T-helper 1 cell treated with Interleukin-12 subunit alpha and Interleukin-12 subunit beta and Interleukin-4 antibody, amounts not matched to agents 30 ng/mL and 1 ng/mL, for 36 hours (primary cell): ENCODE data around the gene SMC1B. TPM values are rescaled to one million over a fixed set of nuclear protein-coding genes. Genes with fewer than 3 reads are reported as not detected.
"Not testable (repeated sequence)": the region's sequence is repeated elsewhere in the genome, so short reads cannot be mapped to it uniquely, and the experiment has no call there.

Source experiments
- intact Hi-C: fragments of 100-400 bp; cut with micrococcal nuclease; formaldehyde crosslinking; loops from one replicate; pipeline ENCODE4 v1.15.1; 2024
- total RNA-seq: library from RNA; stranded (reverse); gene quantifications from 2 replicates; pipeline ENCODE4 v1.2.3, GENCODE V29; 2022

The SMC1B gene
- total RNA-seq, 1 donor from 2014 or later: 0.44 TPM

DNA sequence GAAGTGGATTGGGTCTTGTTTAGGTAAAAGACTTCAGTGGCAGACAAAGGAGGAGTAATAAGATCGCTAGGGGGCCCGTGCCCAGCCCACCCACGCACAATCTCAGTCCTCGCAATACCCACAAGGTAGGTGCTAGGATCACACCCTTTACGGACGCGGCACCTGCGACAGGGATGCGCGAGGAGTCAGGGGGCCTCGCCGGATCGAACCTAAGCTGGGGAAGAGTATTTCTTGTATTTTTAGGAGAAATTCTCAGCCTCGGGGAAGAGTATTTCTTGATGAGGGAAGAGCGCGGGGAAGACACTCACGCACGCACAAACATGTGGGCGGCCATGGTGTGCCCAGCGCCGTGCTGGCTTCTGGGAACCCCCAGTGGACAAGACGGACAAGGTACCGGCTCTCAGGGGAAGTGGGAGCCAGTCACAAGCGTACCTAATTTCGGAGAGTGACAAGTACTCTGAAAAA is 104.4 kb downstream of the SMC1B start:
- intact Hi-C loops: loop anchor here (1.0 to 2.0 kb wide), 7 partner anchors 9 to 726 kb away; no protein-coding TSS in a partner anchor

GRCh38 chr22:45308391-45308956 is 104.9 kb downstream of the SMC1B start:
- intact Hi-C loops: loop anchor here (2.0 kb wide), 2 partner anchors 36 to 106 kb away; no protein-coding TSS in a partner anchor

DNA sequence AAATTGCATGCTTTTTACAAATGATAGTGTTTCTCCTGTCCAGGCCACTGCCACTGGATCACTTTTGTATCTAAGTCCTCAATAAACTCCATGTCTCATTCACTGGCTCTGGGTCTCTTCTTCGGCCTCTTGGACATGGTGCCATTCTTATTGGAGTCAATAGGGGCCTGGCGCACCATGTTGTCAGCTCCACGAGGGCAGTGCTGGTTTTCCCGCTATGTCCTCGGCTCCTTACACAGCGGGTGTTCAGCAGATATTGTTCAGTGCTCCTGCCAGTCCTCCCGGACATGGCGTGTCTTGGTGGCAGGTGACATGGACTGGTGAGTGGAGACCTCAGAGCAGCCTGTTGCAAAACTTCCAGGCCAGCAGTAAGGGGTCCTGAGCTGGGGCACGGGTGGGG is 107.3 kb downstream of the SMC1B start:
- intact Hi-C loops: no loop called here

DNA sequence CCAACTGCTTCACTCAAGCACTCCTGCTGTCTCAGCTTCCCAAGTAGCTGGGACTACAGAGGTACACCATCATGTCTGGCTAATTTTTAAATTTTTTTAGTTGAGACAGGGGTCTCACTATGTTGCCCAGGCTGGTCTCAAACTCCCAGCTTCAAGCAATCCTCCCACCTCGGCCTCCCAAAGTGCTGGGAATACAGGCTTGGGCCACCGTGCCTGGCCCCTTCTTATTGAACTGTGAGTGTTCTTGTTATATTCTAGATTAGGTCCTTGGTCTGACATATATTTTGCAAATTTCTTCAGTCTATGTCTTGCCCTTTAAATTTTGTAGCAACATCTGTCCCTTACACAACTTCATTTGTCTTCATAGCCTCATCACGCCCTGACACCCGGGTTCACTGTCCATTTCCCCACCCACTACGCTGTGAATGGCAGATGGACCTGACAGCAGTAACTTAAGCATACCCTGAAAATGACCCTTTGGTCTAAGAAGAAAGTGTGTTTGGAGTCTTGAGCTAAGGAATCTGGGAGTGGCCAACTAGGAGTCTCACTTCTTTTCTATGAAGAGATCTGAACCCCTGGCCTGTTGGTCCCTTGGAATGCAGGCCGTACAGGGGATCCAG is 107.8 kb downstream of the SMC1B start:
- intact Hi-C loops: no loop called here

DNA sequence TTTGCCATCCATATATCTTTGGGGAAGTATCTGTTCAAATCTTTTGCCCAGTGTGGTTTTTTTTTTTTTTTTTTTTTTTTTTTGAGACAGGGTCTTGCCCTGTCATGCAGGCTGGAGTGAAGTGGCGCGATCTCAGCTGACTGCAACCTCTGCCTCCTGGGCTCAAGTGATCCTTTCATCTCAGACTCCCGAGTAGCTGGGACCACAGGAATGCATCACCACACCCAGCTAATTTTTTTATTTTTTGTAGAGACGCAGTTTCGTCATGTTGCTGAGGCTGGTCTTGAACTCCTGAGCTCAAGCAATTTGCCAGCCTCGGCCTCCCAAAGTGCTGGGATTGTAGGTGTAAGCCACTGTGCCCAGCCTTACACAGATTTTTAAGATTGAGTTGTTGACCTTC is 108.4 kb downstream of the SMC1B start:
- intact Hi-C loops: no loop called here

GRCh38 chr22:45303181-45303580 is 110.2 kb downstream of the SMC1B start:
- intact Hi-C loops: no loop called here

- intact Hi-C loops: no loop called here
These were observed 110.6 kb downstream of the SMC1B start for GRCh38 chr22:45302751-45303150.

DNA sequence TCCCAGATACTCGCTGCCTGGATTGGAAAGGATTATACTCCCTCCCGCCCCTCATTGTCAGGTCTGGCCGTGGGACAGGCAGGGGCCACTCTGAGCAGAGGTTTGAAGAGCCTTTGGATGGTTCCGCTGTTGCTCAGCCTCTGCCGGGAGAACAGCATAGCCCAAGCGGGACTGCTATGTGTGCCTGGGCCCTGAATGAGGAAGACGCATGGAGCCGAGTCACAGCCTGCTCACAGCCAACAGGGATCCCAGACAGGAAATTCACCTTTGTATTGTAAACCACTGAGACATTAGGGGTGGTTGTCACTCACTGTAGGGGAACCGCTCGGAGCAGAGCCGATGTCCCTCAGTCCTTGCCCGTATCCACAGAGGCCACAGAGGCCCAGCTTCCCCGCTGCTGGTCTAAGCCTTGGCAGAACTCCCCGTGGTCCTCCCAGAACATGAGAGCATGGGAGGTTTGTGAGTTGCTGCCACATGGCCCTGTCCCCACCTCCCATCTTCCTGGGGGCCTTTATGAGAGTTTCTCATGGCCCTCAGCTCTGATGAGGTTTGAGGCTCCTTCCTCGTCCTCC is 114.4 kb downstream of the SMC1B start:
- intact Hi-C loops: no loop called here

- intact Hi-C loops: no loop called here
These were observed 116.6 kb downstream of the SMC1B start for GRCh38 chr22:45296628-45297297.

- intact Hi-C loops: no loop called here
These were observed 117.9 kb downstream of the SMC1B start for GRCh38 chr22:45295492-45295891.

DNA sequence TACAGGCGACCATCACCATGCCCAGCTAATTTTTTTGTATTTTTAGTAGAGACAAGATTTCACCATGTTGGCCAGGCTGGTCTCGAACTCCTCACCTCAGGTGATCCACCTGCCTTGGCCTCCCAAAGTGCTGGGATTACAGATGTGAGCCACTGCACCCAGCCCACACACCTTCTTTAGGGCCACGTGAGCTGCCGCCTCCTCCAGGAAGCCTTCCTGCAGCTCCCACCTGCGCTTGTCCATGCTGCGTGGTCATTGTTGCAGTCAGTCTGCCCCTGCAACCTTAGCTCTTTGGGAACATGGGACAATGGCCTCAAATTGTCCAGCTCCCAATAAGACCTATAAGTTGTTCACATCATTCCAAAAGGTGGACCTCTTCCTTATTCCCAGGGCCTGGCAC is 118.4 kb downstream of the SMC1B start:
- intact Hi-C loops: not testable (repeated sequence)

Other genes starting within 250 kb of the SMC1B start
- gene NUP50, start 249.7 kb downstream of the SMC1B start, total RNA-seq: 146 and 164 TPM in 2 replicates
- 20.0 and 20.8 TPM in 2 replicates for gene KIAA0930, start 172.7 kb downstream of the SMC1B start, total RNA-seq
- not detected in 2 replicates for gene UPK3A, start 128.7 kb downstream of the SMC1B start, total RNA-seq
- 41.2 and 47.0 TPM in 2 replicates for gene FAM118A, start 103.7 kb downstream of the SMC1B start, total RNA-seq
- 7.6 and 8.9 TPM in 2 replicates for gene RIBC2, start 94 bp upstream of the SMC1B start, total RNA-seq
- not detected in 2 replicates for gene FBLN1, start 89.3 kb upstream of the SMC1B start, total RNA-seq